SJSA1 (cell line): ENCODE measurements around the gene SLC9A9. TPM values are rescaled to one million over a fixed set of nuclear protein-coding genes. Genes with fewer than 3 reads are reported as not detected.

Experiments used
- DNase-seq, 2 experiments: peaks; one replicate each; pipeline ENCODE4 v3.0.0-alpha.2; 2015 to 2020; ENCODE audit warnings: low spot score in 2 of 2, low read depth in 1 of 2
- H3K27ac ChIP-seq: fragments of 250-450 bp; sonication (Bioruptor Pico); 2 replicates; pipeline ENCODE4 v1.5.1; 2020; ENCODE audit warnings: mild to moderate bottlenecking, moderate library complexity
- H3K27me3 ChIP-seq: fragments of 250-450 bp; sonication (Bioruptor Pico); replicated peaks from 2 replicates; pipeline ENCODE4 v1.5.1; 2020; ENCODE audit warnings: mild to moderate bottlenecking, moderate library complexity
- H3K36me3 ChIP-seq: fragments of 250-450 bp; sonication (Bioruptor Pico); 2 replicates; pipeline ENCODE4 v1.5.1; 2020; ENCODE audit warnings: mild to moderate bottlenecking
- H3K4me1 ChIP-seq: fragments of 250-450 bp; sonication (Bioruptor Pico); replicated peaks from 2 replicates; pipeline ENCODE4 v1.6.1; 2021; ENCODE audit warnings: mild to moderate bottlenecking
- H3K4me3 ChIP-seq: fragments of 250-450 bp; sonication (Bioruptor Pico); 2 replicates; pipeline ENCODE4 v1.5.1; 2020; ENCODE audit warnings: mild to moderate bottlenecking
- H3K9me3 ChIP-seq: fragments of 250-450 bp; sonication (Bioruptor Pico); replicated peaks from 2 replicates; pipeline ENCODE4 v1.5.1; 2020; ENCODE audit warnings: mild to moderate bottlenecking
- total RNA-seq: library from RNA; depleted of rRNA; stranded (reverse); fragments of >200 nt; shearing (Covaris generic); gene quantifications from 2 replicates; pipeline ENCODE4 v1.2.3, GENCODE V29; 2014

The SLC9A9 gene
- total RNA-seq, 1 experiment from 2014 or later, result 0.05 TPM

GRCh38 chr3:143648708-143649107 lies 199.6 kb downstream of the SLC9A9 start:
- Histone ChIP-seq H3K4me1 (no peaks in the 10 kb centered on the region), H3K36me3 (no peaks in the 10 kb centered on the region), H3K9me3 (no peaks in the 10 kb centered on the region), H3K27ac (no peak overlapping the region), H3K27me3 (no peaks in the 10 kb centered on the region), H3K4me3 (no peak overlapping the region)
- DNase-seq, result no peak

- no peak for DNase-seq
- H3K9me3 ChIP-seq, result no peaks in the 10 kb centered on the region
- no peaks in the 10 kb centered on the region for H3K27me3 ChIP-seq
- H3K4me1 ChIP-seq, result no peaks in the 10 kb centered on the region
- H3K27ac ChIP-seq, result no peak overlapping the region
- no peak overlapping the region for H3K4me3 ChIP-seq
- H3K36me3 ChIP-seq, result no peaks in the 10 kb centered on the region
Observed at GRCh38 chr3:143648218-143648617, 200.1 kb downstream of the SLC9A9 start.

DNA sequence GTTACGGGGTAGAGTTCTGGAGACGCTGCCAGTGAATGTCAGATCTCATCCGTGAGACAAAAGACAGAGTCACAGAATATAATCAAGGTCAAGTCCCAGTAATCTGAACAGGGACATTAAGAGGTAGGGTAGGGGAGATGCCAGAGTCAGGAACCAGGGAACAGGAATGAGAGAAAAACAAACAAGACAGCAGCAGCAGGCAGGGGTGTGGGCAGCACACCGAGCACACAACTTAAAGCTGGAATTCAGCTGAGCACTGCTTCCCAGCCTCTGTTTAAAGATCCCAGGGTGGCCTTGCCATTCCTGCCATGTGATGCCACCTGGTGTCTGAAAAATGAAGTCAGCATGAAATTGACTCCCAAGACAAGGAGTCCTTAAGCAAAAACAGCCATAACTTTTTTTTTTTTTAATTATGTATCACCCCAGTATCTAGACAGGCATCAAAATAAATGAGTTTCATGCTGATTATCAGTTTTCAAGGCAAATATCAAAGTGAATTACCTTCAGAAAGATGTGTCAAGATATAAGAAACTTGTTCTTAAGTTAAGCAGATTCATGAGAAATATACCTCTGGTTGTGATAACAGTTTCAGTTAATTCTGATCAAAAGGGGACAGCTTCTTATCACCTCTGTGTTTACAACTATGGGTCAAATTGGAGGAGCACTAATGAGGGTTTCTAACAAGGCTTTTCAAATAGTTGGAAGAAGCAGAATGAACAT lies 203.7 kb downstream of the SLC9A9 start:
- Histone ChIP-seq H3K36me3 (no peaks in the 10 kb centered on the region), H3K27me3 (no peaks in the 10 kb centered on the region), H3K4me1 (no peaks in the 10 kb centered on the region), H3K27ac (no peak overlapping the region), H3K4me3 (no peak overlapping the region), H3K9me3 (no peaks in the 10 kb centered on the region)
- peak; percentile 26 to 45 for DNase-seq

DNA sequence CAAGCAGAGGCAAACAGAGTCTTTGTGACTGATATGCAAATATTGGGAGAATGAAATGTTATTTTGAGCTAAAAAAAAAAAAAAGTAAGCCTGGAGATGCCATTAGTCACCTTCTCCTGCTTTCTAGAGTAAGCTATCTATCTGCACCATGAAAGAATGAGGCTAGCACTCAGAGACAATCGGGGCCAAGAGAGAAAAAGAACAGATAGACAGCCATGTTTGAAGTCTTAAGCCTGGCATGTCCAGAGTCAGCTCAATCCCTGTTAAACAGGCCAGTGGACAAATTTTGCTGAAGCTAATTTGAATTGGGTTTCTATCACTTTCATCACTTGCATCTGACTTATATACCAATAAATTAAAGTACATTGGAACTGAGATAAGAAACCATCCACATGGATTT lies 204.4 kb downstream of the SLC9A9 start:
- H3K36me3 ChIP-seq, result no peaks in the 10 kb centered on the region
- no peak for DNase-seq

GRCh38 chr3:143640774-143641173 lies 207.5 kb downstream of the SLC9A9 start:
- H3K4me1 ChIP-seq, result no peaks in the 10 kb centered on the region
- H3K27me3 ChIP-seq, result no peaks in the 10 kb centered on the region
- no peaks in the 10 kb centered on the region for H3K36me3 ChIP-seq
- H3K4me3 ChIP-seq, result no peak overlapping the region
- no peaks in the 10 kb centered on the region for H3K9me3 ChIP-seq
- DNase-seq, result no peak
- no peak overlapping the region for H3K27ac ChIP-seq

More for the DNA sequence above, 204.4 kb downstream of the SLC9A9 start:
- no peak overlapping the region for H3K27ac ChIP-seq
- no peaks in the 10 kb centered on the region for H3K9me3 ChIP-seq
- no peaks in the 10 kb centered on the region for H3K27me3 ChIP-seq
- H3K4me3 ChIP-seq, result no peak overlapping the region
- H3K4me1 ChIP-seq, result no peaks in the 10 kb centered on the region

GRCh38 chr3:143637133-143637532 lies 211.1 kb downstream of the SLC9A9 start:
- no peaks in the 10 kb centered on the region for H3K36me3 ChIP-seq
- no peaks in the 10 kb centered on the region for H3K4me1 ChIP-seq
- no peaks in the 10 kb centered on the region for H3K27me3 ChIP-seq
- no peak for DNase-seq
- no peak overlapping the region for H3K4me3 ChIP-seq
- no peak overlapping the region for H3K27ac ChIP-seq
- H3K9me3 ChIP-seq, result no peaks in the 10 kb centered on the region

DNA sequence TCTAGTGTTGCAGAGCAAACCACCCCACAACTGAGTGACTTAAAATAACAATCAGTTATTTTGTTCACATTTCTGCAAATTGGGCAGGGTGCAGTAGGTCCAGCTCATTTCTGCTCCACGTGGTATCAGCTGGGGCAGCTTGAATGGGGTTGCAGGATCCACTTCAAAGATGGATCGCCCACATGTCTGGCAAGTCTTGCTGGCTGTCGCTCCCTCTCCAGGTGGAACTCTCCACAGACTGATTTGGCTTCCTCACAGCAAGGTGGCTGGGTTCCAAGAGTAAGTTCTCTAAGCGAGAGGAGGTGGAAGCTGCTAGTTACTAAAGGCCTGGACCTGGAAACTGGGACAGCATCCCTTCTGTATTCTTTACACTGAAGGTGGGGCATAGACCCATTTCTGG lies 213.3 kb downstream of the SLC9A9 start:
- Histone ChIP-seq H3K4me3 (no peak overlapping the region), H3K4me1 (no peaks in the 10 kb centered on the region), H3K36me3 (no peaks in the 10 kb centered on the region), H3K27me3 (no peaks in the 10 kb centered on the region), H3K27ac (no peak overlapping the region), H3K9me3 (no peaks in the 10 kb centered on the region)
- DNase-seq, result no peak

DNA sequence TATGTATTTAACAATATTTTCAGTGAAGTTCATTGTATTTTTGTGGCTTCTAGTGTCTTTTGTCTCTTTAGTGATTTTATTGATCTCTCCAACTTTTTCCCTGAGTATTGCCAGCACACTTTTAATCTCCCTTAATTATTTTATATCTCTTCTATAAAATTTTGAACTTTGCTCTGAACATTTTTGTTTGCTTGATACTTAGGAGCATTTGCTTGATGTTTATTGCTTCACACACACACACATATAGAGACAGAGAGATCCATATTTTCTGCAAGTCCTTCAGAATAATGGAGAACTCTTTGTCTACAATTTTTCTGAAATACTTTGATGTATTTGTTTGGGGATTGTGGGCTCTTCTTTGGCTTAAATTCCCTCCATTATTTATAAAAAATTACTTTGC lies 213.8 kb downstream of the SLC9A9 start:
- no peaks in the 10 kb centered on the region for H3K9me3 ChIP-seq
- H3K36me3 ChIP-seq, result no peaks in the 10 kb centered on the region
- H3K27me3 ChIP-seq, result no peaks in the 10 kb centered on the region
- DNase-seq, result no peak
- no peak overlapping the region for H3K27ac ChIP-seq
- H3K4me3 ChIP-seq, result no peak overlapping the region
- H3K4me1 ChIP-seq, result no peaks in the 10 kb centered on the region

DNA sequence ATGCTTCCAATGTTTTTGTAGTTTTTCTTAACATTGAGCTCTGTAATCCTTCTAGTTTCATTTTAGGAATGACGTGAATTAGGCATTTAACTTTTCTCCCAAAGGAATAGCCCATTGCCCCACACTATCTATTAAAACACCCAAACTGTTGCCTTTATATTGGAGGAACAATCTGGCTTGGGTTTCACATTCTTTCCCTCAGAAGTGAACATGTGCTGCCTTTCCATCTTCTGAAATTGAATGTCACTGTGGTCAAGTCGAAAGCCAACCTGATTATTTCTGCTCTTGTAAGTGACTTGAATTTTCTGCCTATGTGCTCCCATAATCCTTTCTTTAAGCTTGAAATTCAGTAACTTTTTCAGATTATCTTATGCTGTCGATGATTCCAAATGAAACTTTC lies 214.5 kb downstream of the SLC9A9 start:
- Histone ChIP-seq H3K9me3 (no peaks in the 10 kb centered on the region), H3K36me3 (no peaks in the 10 kb centered on the region), H3K4me1 (no peaks in the 10 kb centered on the region), H3K27me3 (no peaks in the 10 kb centered on the region), H3K27ac (no peak overlapping the region), H3K4me3 (no peak overlapping the region)
- no peak for DNase-seq

DNA sequence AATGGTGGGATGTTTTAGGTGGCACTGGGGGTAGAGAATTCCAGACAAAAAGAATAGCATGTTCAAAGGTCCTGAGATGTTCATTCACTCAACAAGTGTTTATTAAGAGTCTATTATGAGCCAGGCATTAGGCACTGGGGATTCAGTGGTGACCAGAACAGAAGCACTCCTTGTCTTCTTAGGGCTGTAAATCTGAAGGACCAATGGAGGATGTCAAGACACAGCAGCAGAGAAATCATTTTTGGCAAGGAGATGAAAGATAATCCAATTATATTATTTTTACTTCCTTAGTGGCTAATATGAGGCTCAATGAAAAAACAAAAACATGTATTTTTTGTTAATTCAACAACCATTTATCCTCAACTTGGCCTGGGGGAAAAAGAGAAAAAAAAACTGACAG lies 218.5 kb downstream of the SLC9A9 start:
- Histone ChIP-seq H3K27ac (no peak overlapping the region), H3K4me3 (no peak overlapping the region), H3K4me1 (no peaks in the 10 kb centered on the region), H3K9me3 (no peaks in the 10 kb centered on the region), H3K36me3 (no peaks in the 10 kb centered on the region), H3K27me3 (no peaks in the 10 kb centered on the region)
- DNase-seq, result no peak

- Histone ChIP-seq H3K4me1 (no peaks in the 10 kb centered on the region), H3K27ac (no peak overlapping the region), H3K36me3 (no peaks in the 10 kb centered on the region), H3K9me3 (no peaks in the 10 kb centered on the region), H3K4me3 (no peak overlapping the region), H3K27me3 (no peaks in the 10 kb centered on the region)
- no peak for DNase-seq
Observed at GRCh38 chr3:143628971-143629370, 219.3 kb downstream of the SLC9A9 start.

GRCh38 chr3:143627336-143627735 lies 220.9 kb downstream of the SLC9A9 start:
- Histone ChIP-seq H3K36me3 (no peaks in the 10 kb centered on the region), H3K4me3 (no peak overlapping the region), H3K4me1 (no peaks in the 10 kb centered on the region), H3K27me3 (no peaks in the 10 kb centered on the region), H3K27ac (no peak overlapping the region), H3K9me3 (no peaks in the 10 kb centered on the region)
- no peak for DNase-seq

DNA sequence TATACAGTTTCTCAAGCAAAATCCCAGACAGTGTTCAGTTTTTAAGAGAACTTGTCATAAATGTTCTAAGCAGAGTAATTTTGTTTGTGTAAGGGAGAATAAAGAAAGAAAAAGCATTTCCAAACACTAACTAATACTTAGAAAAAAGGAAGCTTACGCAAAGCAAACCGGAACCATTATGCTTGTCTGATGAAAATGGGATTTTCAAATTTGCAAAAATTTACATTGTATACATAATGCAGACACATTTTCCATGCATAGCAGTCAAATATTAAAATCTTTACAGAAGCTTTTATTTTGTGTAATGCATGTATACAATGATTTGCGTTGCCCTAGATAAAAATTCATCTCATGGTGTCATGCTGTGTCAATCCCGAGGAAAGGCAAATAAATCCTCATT lies 229.0 kb downstream of the SLC9A9 start:
- H3K27ac ChIP-seq, result no peak overlapping the region
- DNase-seq, result no peak
- no peaks in the 10 kb centered on the region for H3K27me3 ChIP-seq
- no peaks in the 10 kb centered on the region for H3K9me3 ChIP-seq
- H3K4me1 ChIP-seq, result no peaks in the 10 kb centered on the region
- no peaks in the 10 kb centered on the region for H3K36me3 ChIP-seq
- H3K4me3 ChIP-seq, result no peak overlapping the region

DNA sequence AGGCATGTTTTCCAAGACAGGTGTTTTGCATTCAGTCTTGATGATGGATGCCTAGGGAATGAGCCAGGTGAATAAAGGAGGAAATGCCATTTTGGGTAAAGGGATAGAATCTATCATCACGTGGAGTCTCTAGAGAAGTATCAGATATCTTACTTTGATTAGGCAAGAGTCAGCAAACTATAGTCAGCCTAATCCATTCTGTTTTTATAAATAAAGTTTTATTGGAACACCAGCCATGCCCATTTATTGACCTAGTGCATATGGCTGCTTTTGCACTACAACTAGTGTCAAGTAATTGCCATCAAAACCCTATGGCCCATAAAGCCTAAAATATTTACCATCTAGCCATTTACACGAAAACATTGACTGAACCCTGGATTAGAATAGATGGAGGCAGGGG lies 231.2 kb downstream of the SLC9A9 start:
- Histone ChIP-seq H3K36me3 (no peaks in the 10 kb centered on the region), H3K27me3 (no peaks in the 10 kb centered on the region), H3K27ac (no peak overlapping the region), H3K4me1 (no peaks in the 10 kb centered on the region), H3K4me3 (no peak overlapping the region), H3K9me3 (no peaks in the 10 kb centered on the region)
- no peak for DNase-seq

DNA sequence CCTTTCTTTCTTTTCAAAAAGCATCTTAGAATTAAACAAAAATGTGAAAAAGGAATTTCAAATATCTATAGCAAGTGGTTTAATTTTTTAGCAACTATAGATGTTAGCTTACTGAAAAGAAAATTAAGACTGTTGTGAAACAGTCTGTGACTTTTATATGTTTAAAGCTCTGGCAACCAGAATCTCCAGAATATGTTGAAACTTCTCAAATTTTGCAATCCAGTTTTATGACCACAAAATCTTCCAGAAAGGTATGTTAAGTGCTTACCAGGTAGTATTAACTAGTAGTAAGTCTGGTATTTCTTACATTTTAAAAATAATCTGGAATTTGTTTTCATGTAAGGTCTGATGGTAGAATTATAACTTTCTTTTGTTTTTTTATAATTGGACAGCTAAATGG lies 235.0 kb downstream of the SLC9A9 start:
- Histone ChIP-seq H3K4me3 (no peak overlapping the region), H3K9me3 (no peaks in the 10 kb centered on the region), H3K27ac (no peak overlapping the region), H3K36me3 (no peaks in the 10 kb centered on the region), H3K27me3 (no peaks in the 10 kb centered on the region), H3K4me1 (no peaks in the 10 kb centered on the region)
- no peak for DNase-seq
